OCI-LY3 (cell line): ENCODE measurements around the gene HSPG2.

Source experiments
- EZH2phosphoT487 ChIP-seq: fragments of 200-600 bp; shearing (Covaris generic); IDR thresholded peaks from 2 replicates; pipeline ENCODE4 v1.6.1; 2018; ENCODE audit warnings: antibody characterized with exemption, mixed run types, low read depth
- TF ChIP-seq, protein P1 (sequence below): fragments of 200-600, 300-600 bp; sonication (generic); IDR thresholded peaks from 2 replicates; pipeline ENCODE4 v1.5.1; 2014; ENCODE audit warnings: antibody characterized with exemption, low read length, low read depth

DNA sequence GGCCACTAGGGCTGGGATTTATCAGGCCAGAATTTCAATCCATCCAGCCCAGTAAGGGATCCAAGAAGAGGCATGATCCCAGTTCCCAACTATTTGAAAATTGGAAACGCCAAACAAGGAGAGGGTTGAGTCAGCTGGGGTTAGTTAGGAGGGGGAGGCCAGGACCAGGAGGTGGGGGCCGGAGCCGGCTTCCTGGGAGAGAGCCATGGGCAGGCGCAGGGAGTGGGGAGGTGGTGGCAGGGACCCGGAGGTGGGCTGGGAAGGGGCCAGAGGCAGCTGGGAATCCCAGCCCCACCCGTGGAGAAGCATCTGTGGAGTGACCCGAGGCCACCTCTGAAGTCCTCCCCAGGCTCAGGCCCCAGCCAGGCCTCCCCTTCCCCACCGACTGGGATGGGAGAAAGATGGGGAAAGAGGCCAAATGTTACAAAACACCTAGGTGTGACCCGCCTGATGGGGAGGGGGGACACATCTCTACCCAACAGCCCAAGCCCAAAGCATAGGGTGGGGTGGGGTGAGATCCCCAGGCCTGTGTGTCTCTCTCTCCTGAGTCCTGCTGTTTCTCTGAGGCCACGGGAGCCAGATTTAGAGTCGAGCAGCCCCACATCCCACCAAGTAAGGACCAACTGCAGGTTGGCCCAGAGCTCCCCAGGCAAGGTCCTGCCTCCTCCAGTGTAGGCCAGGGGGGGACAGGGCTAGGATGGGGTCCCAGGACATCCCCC lies 10.1 kb downstream of the HSPG2 start:
- no peak for TF ChIP-seq EZH2phosphoT487
- TF ChIP-seq, protein P1, sequence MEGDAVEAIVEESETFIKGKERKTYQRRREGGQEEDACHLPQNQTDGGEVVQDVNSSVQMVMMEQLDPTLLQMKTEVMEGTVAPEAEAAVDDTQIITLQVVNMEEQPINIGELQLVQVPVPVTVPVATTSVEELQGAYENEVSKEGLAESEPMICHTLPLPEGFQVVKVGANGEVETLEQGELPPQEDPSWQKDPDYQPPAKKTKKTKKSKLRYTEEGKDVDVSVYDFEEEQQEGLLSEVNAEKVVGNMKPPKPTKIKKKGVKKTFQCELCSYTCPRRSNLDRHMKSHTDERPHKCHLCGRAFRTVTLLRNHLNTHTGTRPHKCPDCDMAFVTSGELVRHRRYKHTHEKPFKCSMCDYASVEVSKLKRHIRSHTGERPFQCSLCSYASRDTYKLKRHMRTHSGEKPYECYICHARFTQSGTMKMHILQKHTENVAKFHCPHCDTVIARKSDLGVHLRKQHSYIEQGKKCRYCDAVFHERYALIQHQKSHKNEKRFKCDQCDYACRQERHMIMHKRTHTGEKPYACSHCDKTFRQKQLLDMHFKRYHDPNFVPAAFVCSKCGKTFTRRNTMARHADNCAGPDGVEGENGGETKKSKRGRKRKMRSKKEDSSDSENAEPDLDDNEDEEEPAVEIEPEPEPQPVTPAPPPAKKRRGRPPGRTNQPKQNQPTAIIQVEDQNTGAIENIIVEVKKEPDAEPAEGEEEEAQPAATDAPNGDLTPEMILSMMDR = no peak
